RPMI8226 (cell line): Measurements from ENCODE around the gene NASP.
"Not testable (repeated sequence)": the region's sequence is repeated elsewhere in the genome, so short reads cannot be mapped to it uniquely, and the experiment has no call there.

Experiments used
- DNase-seq: peaks from one replicate; pipeline ENCODE4 v3.0.0-alpha.2; 2015

The NASP gene

GRCh38 chr1:45569962-45570581, 13.8 kb upstream of the NASP start:
- peak; percentile 76 for DNase-seq

GRCh38 chr1:45570631-45571030, 13.2 kb upstream of the NASP start:
- DNase-seq = no peak

- no peak for DNase-seq
Measured at GRCh38 chr1:45573231-45573804, 10.5 kb upstream of the NASP start.

- no peak for DNase-seq
Measured at GRCh38 chr1:45574105-45574626, 9.7 kb upstream of the NASP start.

GRCh38 chr1:45583264-45583665, 576 bp upstream of the NASP start:
- DNase-seq = peak; percentile 99

GRCh38 chr1:45584351-45585109, 689 bp downstream of the NASP start:
- DNase-seq = peak; percentile 97

- no peak for DNase-seq
Measured at GRCh38 chr1:45585110-45585426, 1.2 kb downstream of the NASP start.

GRCh38 chr1:45585496-45586075, 1.7 kb downstream of the NASP start:
- DNase-seq = no peak

- DNase-seq = no peak
Measured at GRCh38 chr1:45586769-45587168, 2.9 kb downstream of the NASP start.

- no peak for DNase-seq
Measured at GRCh38 chr1:45589861-45590260, 6.0 kb downstream of the NASP start.

- no peak for DNase-seq
Measured at GRCh38 chr1:45594412-45594811, 10.6 kb downstream of the NASP start.

GRCh38 chr1:45596765-45597164, 12.9 kb downstream of the NASP start:
- not testable (repeated sequence) for DNase-seq

GRCh38 chr1:45604239-45604638, 20.4 kb downstream of the NASP start:
- DNase-seq = no peak

- no peak for DNase-seq
Measured at GRCh38 chr1:45607404-45608074, 23.7 kb downstream of the NASP start.

- DNase-seq = no peak
Measured at GRCh38 chr1:45608175-45609156, 24.6 kb downstream of the NASP start.

GRCh38 chr1:45610589-45611226, 26.9 kb downstream of the NASP start:
- no peak for DNase-seq

GRCh38 chr1:45612941-45613579, 29.2 kb downstream of the NASP start:
- no peak for DNase-seq

- no peak for DNase-seq
Measured at GRCh38 chr1:45615885-45616284, 32.0 kb downstream of the NASP start.

GRCh38 chr1:45617618-45618017, 33.8 kb downstream of the NASP start:
- DNase-seq = no peak

- DNase-seq = no peak
Measured at GRCh38 chr1:45619149-45619921, 35.5 kb downstream of the NASP start.
